Measurements from ENCODE around the gene PCDHB11. TPM values are rescaled to one million over a fixed set of nuclear protein-coding genes. Genes with fewer than 3 reads are reported as not detected.

PCDHB11 gene
- total and polyA plus RNA-seq, 2 donors (not counting 1 experiment from before 2014, with no cell fraction given) = not detected

DNA sequence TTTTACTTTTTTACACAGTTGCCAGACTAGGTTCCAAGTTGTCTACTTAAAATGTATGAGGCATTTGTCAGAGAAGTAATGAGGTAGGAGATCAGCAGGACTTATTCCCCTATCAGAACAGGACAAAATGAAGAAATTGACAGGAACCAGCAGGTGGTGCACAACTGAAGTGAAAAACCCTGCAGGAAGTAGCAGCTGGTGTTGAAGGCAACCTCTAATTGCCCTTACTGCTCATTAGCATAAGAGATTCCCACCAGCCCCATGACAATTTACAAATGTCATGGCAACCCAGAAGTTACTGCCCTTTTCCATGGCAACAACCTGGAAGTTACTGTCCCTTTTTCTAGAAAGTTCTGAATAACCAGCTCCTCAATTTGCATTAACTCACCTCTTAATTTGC is 51.1 kb downstream of the PCDHB11 start:
- TF ChIP-seq EZH2 (IDR thresholded peaks at IDR 0.05; ENCODE audit: borderline replicate concordance, insufficient read depth, low read depth, low read length, poor library complexity, severe bottlenecking) = no peak
- no peak for TF ChIP-seq CTCF (IDR thresholded peaks at IDR 0.05)
- H3K4me1 ChIP-seq (ENCODE audit: control insufficient read depth in 2 of 2, insufficient read depth in 2 of 2, low read length in 2 of 2) = no peaks in the 10 kb centered on the region
- no peak for DNase-seq
- H3K9me3 ChIP-seq (ENCODE audit: control extremely low read depth in 1 of 3, control insufficient read depth in 2 of 3, insufficient read depth in 1 of 3, low read length in 2 of 3) = peaks cover 14 to 83% (median 28%) of the 10 kb centered on the region in 3 donors
- H3K36me3 ChIP-seq (replicated peaks in 1 of 2; ENCODE audit: control extremely low read depth in 1 of 2, control insufficient read depth in 1 of 2, extremely low read depth in 1 of 2, insufficient read depth in 2 of 2, low read length in 1 of 2) = no peaks in the 10 kb centered on the region
- Mint-ChIP-seq H3K4me1 (no peaks in the 10 kb centered on the region), H3K27ac (no peak overlapping the region), H3K27me3 (no peaks in the 10 kb centered on the region), H3K4me3 (no peak overlapping the region), H3K9me3 (ENCODE audit: insufficient read depth) (peaks cover 22% of the 10 kb centered on the region)
- H3K9ac ChIP-seq (ENCODE audit: low read length) = no peak overlapping the region
- no peak overlapping the region for H3K4me2 ChIP-seq (replicated peaks; ENCODE audit: low read depth, low read length, poor library complexity, severe bottlenecking)
- ChIA-PET CTCF (no interaction called here), POLR2A (no interaction called here)
- H3K27ac ChIP-seq (ENCODE audit: low read length in 2 of 2) = no peak overlapping the region
- intact Hi-C loops (cut with micrococcal nuclease) = no loop called here
- no peak overlapping the region for H2AFZ ChIP-seq (ENCODE audit: insufficient read depth, low read depth, low read length, poor library complexity, severe bottlenecking)
- no peak for ATAC-seq (ENCODE audit: low read depth)
- no peaks in the 10 kb centered on the region for H3K79me2 ChIP-seq (ENCODE audit: control insufficient read depth, insufficient read depth, low read length)
- H4K20me1 ChIP-seq (ENCODE audit: control insufficient read depth, insufficient read depth, low read length, poor library complexity, severe bottlenecking) = no peaks in the 10 kb centered on the region
- no peak overlapping the region for H3K4me3 ChIP-seq (ENCODE audit: control extremely low read depth in 1 of 5, extremely low read depth in 1 of 5, insufficient read depth in 1 of 5, low read depth in 2 of 5, low read length in 4 of 5)
- peaks cover 0 to 6% (median 0%) of the 10 kb centered on the region in 4 experiments for H3K27me3 ChIP-seq (replicated peaks in 1 of 4; ENCODE audit: control extremely low read depth in 1 of 4, control insufficient read depth in 3 of 4, insufficient read depth in 4 of 4, low read length in 3 of 4)

Other genes with a start within 250 kb of the PCDHB11 start
Only the 30 nearest of the 37 such genes appear.
- gene PCDHB1, start 148.3 kb upstream of the PCDHB11 start, total RNA-seq = not detected in 2 replicates
- gene PCDHB1, start 148.3 kb upstream of the PCDHB11 start, polyA plus RNA-seq = not detected in 2 replicates
- not detected in 2 replicates for gene PCDHB2, start 105.0 kb upstream of the PCDHB11 start, total RNA-seq
- gene PCDHB2, start 105.0 kb upstream of the PCDHB11 start, polyA plus RNA-seq = 0.07 TPM in 1 of 2 replicates, not detected in the other
- gene PCDHB3, start 99.2 kb upstream of the PCDHB11 start, total RNA-seq = not detected in 2 replicates
- gene PCDHB3, start 99.2 kb upstream of the PCDHB11 start, polyA plus RNA-seq = not detected in 2 replicates
- gene PCDHB4, start 77.8 kb upstream of the PCDHB11 start, total RNA-seq = not detected in 2 replicates
- gene PCDHB4, start 77.8 kb upstream of the PCDHB11 start, polyA plus RNA-seq = not detected in 2 replicates
- not detected in 2 replicates for gene PCDHB5, start 64.4 kb upstream of the PCDHB11 start, total RNA-seq
- gene PCDHB5, start 64.4 kb upstream of the PCDHB11 start, polyA plus RNA-seq = 0.06 TPM in 1 of 2 replicates, not detected in the other
- not detected in 2 replicates for gene PCDHB6, start 49.6 kb upstream of the PCDHB11 start, total RNA-seq
- gene PCDHB6, start 49.6 kb upstream of the PCDHB11 start, polyA plus RNA-seq = not detected in 2 replicates
- gene PCDHB7, start 27.0 kb upstream of the PCDHB11 start, total RNA-seq = not detected in 2 replicates
- not detected in 2 replicates for gene PCDHB7, start 27.0 kb upstream of the PCDHB11 start, polyA plus RNA-seq
- not detected in 2 replicates for gene PCDHB8, start 21.8 kb upstream of the PCDHB11 start, total RNA-seq
- gene PCDHB8, start 21.8 kb upstream of the PCDHB11 start, polyA plus RNA-seq = not detected in 2 replicates
- gene PCDHB16, start 17.2 kb upstream of the PCDHB11 start, total RNA-seq = not detected in 2 replicates
- not detected in 2 replicates for gene PCDHB16, start 17.2 kb upstream of the PCDHB11 start, polyA plus RNA-seq
- 0.12 TPM in 2 replicates for gene PCDHB9, start 12.5 kb upstream of the PCDHB11 start, total RNA-seq
- 0.12 and 0.20 TPM in 2 replicates for gene PCDHB9, start 12.5 kb upstream of the PCDHB11 start, polyA plus RNA-seq
- not detected in 2 replicates for gene PCDHB10, start 7.3 kb upstream of the PCDHB11 start, total RNA-seq
- not detected in 2 replicates for gene PCDHB10, start 7.3 kb upstream of the PCDHB11 start, polyA plus RNA-seq
- gene PCDHB12, start 9.1 kb downstream of the PCDHB11 start, total RNA-seq = not detected in 2 replicates
- gene PCDHB12, start 9.1 kb downstream of the PCDHB11 start, polyA plus RNA-seq = not detected in 2 replicates
- 0.07 TPM in 1 of 2 replicates, not detected in the other for gene PCDHB13, start 14.3 kb downstream of the PCDHB11 start, total RNA-seq
- not detected in 2 replicates for gene PCDHB13, start 14.3 kb downstream of the PCDHB11 start, polyA plus RNA-seq
- gene PCDHB14, start 23.7 kb downstream of the PCDHB11 start, total RNA-seq = 0.10 TPM in 1 of 2 replicates, not detected in the other
- not detected in 2 replicates for gene PCDHB14, start 23.7 kb downstream of the PCDHB11 start, polyA plus RNA-seq
- not detected in 2 replicates for gene PCDHB15, start 45.8 kb downstream of the PCDHB11 start, total RNA-seq
- 0.10 TPM in 1 of 2 replicates, not detected in the other for gene PCDHB15, start 45.8 kb downstream of the PCDHB11 start, polyA plus RNA-seq
- 3.4 and 3.6 TPM in 2 replicates for gene SLC25A2, start 104.4 kb downstream of the PCDHB11 start, total RNA-seq
- 0.12 and 0.29 TPM in 2 replicates for gene SLC25A2, start 104.4 kb downstream of the PCDHB11 start, polyA plus RNA-seq
- 119 TPM in 2 replicates for gene TAF7, start 121.2 kb downstream of the PCDHB11 start, total RNA-seq
- gene TAF7, start 121.2 kb downstream of the PCDHB11 start, polyA plus RNA-seq = 52.1 and 76.7 TPM in 2 replicates
- 0.53 and 0.64 TPM in 2 replicates for gene PCDHGA1, start 130.9 kb downstream of the PCDHB11 start, total RNA-seq
- gene PCDHGA1, start 130.9 kb downstream of the PCDHB11 start, polyA plus RNA-seq = 0.06 and 0.17 TPM in 2 replicates
- 0.07 and 0.29 TPM in 2 replicates for gene PCDHGA2, start 139.1 kb downstream of the PCDHB11 start, total RNA-seq
- 0.06 and 0.09 TPM in 2 replicates for gene PCDHGA2, start 139.1 kb downstream of the PCDHB11 start, polyA plus RNA-seq
- gene PCDHGA3, start 144.2 kb downstream of the PCDHB11 start, total RNA-seq = 0.29 and 0.32 TPM in 2 replicates
- gene PCDHGA3, start 144.2 kb downstream of the PCDHB11 start, polyA plus RNA-seq = 0.10 TPM in 1 of 2 replicates, not detected in the other
- gene PCDHGB1, start 150.5 kb downstream of the PCDHB11 start, total RNA-seq = 0.66 and 0.69 TPM in 2 replicates
- gene PCDHGB1, start 150.5 kb downstream of the PCDHB11 start, polyA plus RNA-seq = 0.09 and 0.10 TPM in 2 replicates
- 1.1 TPM in 2 replicates for gene PCDHGA4, start 155.4 kb downstream of the PCDHB11 start, total RNA-seq
- 0.09 and 0.13 TPM in 2 replicates for gene PCDHGA4, start 155.4 kb downstream of the PCDHB11 start, polyA plus RNA-seq
- 3.3 and 3.9 TPM in 2 replicates for gene PCDHGB2, start 160.4 kb downstream of the PCDHB11 start, total RNA-seq
- gene PCDHGB2, start 160.4 kb downstream of the PCDHB11 start, polyA plus RNA-seq = 0.32 and 0.66 TPM in 2 replicates
- gene PCDHGA5, start 164.5 kb downstream of the PCDHB11 start, total RNA-seq = 1.7 and 1.8 TPM in 2 replicates
- gene PCDHGA5, start 164.5 kb downstream of the PCDHB11 start, polyA plus RNA-seq = 0.07 and 0.21 TPM in 2 replicates
- gene PCDHGB3, start 170.6 kb downstream of the PCDHB11 start, total RNA-seq = 2.8 and 3.8 TPM in 2 replicates
- 0.33 and 0.52 TPM in 2 replicates for gene PCDHGB3, start 170.6 kb downstream of the PCDHB11 start, polyA plus RNA-seq
- gene PCDHGA6, start 174.3 kb downstream of the PCDHB11 start, total RNA-seq = 2.5 and 2.7 TPM in 2 replicates
- gene PCDHGA6, start 174.3 kb downstream of the PCDHB11 start, polyA plus RNA-seq = 0.33 and 0.78 TPM in 2 replicates
- gene PCDHGA7, start 183.1 kb downstream of the PCDHB11 start, total RNA-seq = 1.8 and 2.3 TPM in 2 replicates
- 0.23 and 0.49 TPM in 2 replicates for gene PCDHGA7, start 183.1 kb downstream of the PCDHB11 start, polyA plus RNA-seq
- 1.6 and 1.8 TPM in 2 replicates for gene PCDHGB4, start 188.1 kb downstream of the PCDHB11 start, total RNA-seq
- 0.06 and 0.39 TPM in 2 replicates for gene PCDHGB4, start 188.1 kb downstream of the PCDHB11 start, polyA plus RNA-seq
- 1.2 and 1.3 TPM in 2 replicates for gene PCDHGA8, start 193.0 kb downstream of the PCDHB11 start, total RNA-seq
- gene PCDHGA8, start 193.0 kb downstream of the PCDHB11 start, polyA plus RNA-seq = 0.06 and 0.21 TPM in 2 replicates
- 2.5 TPM in 2 replicates for gene PCDHGB5, start 198.3 kb downstream of the PCDHB11 start, total RNA-seq
- gene PCDHGB5, start 198.3 kb downstream of the PCDHB11 start, polyA plus RNA-seq = 0.20 and 0.37 TPM in 2 replicates

Measured in B cell (primary cell).